NT2/D1 (cell line): ENCODE data around the gene FBH1.
"Not testable (repeated sequence)": the region's sequence is repeated elsewhere in the genome, so short reads cannot be mapped to it uniquely, and the experiment has no call there.

Experiments used
- DNase-seq: peaks from one replicate; pipeline ENCODE4 v3.0.0-alpha.2; 2011; ENCODE audit warnings: low read depth, low spot score
- H3K27me3 ChIP-seq: 2 replicates; pipeline ENCODE4 v1.6.0; 2011; ENCODE audit warnings: mild to moderate bottlenecking; ENCODE audit not compliant: insufficient read length, insufficient read depth
- H3K36me3 ChIP-seq: 2 replicates; pipeline ENCODE4 v1.6.1; 2011; ENCODE audit warnings: mild to moderate bottlenecking, low read length, mixed read lengths; ENCODE audit not compliant: insufficient read depth, insufficient read length
- H3K4me1 ChIP-seq: 2 replicates; pipeline ENCODE4 v1.5.1; 2011; ENCODE audit not compliant: insufficient read depth, insufficient read length
- H3K4me3 ChIP-seq: 2 replicates; pipeline ENCODE4 v1.5.1; 2011; ENCODE audit warnings: low read depth; ENCODE audit not compliant: insufficient read length
- H3K9ac ChIP-seq: 2 replicates; pipeline ENCODE4 v1.6.0; 2011; ENCODE audit warnings: low read depth; ENCODE audit not compliant: insufficient read length
- H3K9me3 ChIP-seq: 2 replicates; pipeline ENCODE4 v1.5.1; 2011; ENCODE audit warnings: mild to moderate bottlenecking, low read length; ENCODE audit not compliant: insufficient read depth
- SUZ12 ChIP-seq: IDR thresholded peaks from 2 replicates; pipeline ENCODE4 v1.6.1; 2011; ENCODE audit not compliant: insufficient read length, insufficient read depth; ENCODE audit errors: extremely low read depth
- YY1 ChIP-seq: IDR thresholded peaks from 2 replicates; pipeline ENCODE4 v1.6.1; 2011; ENCODE audit not compliant: insufficient read length, insufficient read depth
- ZNF274 ChIP-seq: IDR thresholded peaks from 2 replicates; pipeline ENCODE4 v1.6.1; 2011; ENCODE audit warnings: mild to moderate bottlenecking, low read depth, low read length

FBH1 gene

DNA sequence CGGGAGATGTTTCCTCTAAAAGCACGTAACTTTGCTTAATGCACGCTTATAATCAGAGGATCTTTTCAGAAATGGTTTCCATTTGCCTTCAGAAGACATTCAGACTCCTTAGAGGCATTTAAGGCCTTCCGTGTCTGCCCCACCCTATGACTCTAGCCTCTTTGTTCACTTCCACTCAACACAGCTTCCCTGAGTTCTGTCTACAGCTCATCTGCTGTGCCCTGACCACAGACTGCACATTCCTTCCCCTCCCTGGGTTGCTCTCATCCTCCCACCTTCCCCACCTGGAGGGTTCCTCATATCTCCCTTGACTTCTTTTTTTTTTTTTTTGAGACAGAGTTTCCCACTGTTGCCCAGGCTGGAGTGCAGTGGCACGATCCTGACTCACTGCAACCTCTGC, 16.6 kb downstream of the FBH1 start:
- Histone ChIP-seq H3K4me3 (no peak overlapping the region), H3K36me3 (peaks cover 52% of the 10 kb centered on the region), H3K9me3 (no peaks in the 10 kb centered on the region), H3K9ac (no peak overlapping the region), H3K4me1 (no peaks in the 10 kb centered on the region), H3K27me3 (no peaks in the 10 kb centered on the region)
- no peak for DNase-seq
- TF ChIP-seq ZNF274: no peak
- no peak for TF ChIP-seq YY1
- TF ChIP-seq SUZ12: no peak

DNA sequence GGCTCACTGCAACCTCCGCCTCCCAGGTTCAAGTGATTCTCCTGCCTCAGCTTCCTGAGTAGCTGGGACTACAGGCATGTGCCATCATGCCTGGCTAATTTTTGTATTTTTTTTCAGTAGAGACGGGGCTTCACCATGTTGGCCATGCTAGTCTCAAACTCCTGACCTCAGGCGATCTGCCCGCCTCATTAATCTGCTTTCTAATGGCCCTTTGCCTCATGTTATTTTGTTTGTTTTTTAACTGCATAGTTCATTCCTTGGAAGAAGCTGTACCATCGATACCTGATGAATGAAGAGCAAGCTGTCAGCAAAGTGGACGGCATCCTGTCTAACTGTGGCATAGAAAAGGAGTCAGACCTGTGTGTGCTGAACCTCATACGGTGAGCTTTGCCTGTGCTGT, 18.6 kb downstream of the FBH1 start:
- H3K9me3 ChIP-seq, H3K4me3 ChIP-seq, DNase-seq, H3K27me3 ChIP-seq, H3K9ac ChIP-seq, H3K4me1 ChIP-seq: not testable (repeated sequence)
- H3K36me3 ChIP-seq: peaks cover 67% of the 10 kb centered on the region

DNA sequence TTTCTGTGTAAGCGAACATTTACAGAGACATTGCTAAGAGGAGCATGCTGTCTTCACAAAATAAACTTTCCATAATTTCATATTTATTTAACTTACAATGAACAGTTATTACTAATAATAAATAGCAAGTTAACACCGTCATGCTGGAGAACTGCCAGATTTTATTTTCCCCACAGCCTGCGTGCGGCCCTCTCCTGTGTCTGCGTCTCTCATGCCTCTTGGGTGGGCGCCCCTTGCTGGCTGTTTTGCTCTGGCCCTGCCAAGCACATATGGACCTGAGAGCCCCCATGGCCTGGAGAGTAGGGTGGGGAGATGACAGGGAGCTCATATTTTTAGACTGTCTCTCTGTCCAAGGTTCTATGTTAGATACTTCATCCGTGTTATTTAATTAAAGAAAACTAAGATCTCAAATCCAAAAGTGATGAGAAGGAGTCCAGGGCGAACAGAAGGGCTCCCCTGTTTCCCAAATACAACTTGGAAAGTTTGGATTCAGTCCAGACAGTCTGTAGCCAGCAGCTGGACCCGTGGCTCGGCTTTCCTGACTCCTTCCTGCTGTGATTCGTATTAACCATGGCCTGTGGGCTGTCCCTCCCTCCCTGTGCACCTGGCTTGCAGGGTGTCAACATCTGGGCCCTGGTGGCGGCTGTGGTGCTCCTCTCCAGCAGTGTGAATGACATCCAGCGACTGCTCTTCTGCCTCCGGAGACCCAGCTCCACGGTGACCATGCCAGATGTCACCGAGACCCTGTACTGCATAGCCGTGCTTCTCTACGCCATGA, 20.5 kb downstream of the FBH1 start:
- H3K27me3 ChIP-seq: no peaks in the 10 kb centered on the region
- H3K4me3 ChIP-seq: no peak overlapping the region
- no peaks in the 10 kb centered on the region for H3K9me3 ChIP-seq
- DNase-seq: no peak
- no peak overlapping the region for H3K9ac ChIP-seq
- TF ChIP-seq ZNF274: no peak
- no peak for TF ChIP-seq SUZ12
- no peak for TF ChIP-seq YY1
- no peaks in the 10 kb centered on the region for H3K4me1 ChIP-seq
- peaks cover 79% of the 10 kb centered on the region for H3K36me3 ChIP-seq

DNA sequence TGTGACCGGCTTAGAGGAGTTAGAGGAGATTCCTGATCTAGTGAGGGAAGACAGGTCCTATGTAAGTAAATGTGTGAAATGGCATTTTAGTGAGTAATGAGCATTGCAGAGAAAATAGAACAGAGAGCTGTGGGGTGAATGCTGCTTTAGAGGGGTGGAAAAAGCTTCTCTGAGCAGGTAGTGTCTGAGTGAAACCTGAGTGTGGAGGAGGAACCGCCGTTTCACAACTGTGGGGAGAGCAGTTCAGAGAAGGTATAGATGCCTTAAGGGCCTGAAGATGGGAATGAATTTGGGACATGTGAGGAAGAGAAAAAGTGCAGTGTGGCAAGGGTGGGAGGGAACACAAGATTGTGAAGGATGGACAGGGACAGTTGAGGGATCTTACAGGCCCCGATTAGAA, 21.6 kb downstream of the FBH1 start:
- H3K27me3 ChIP-seq: no peaks in the 10 kb centered on the region
- no peak overlapping the region for H3K4me3 ChIP-seq
- TF ChIP-seq SUZ12 (no peak), YY1 (no peak), ZNF274 (no peak)
- H3K9me3 ChIP-seq: no peaks in the 10 kb centered on the region
- peaks cover 78% of the 10 kb centered on the region for H3K36me3 ChIP-seq
- no peak for DNase-seq
- H3K9ac ChIP-seq: no peak overlapping the region
- no peaks in the 10 kb centered on the region for H3K4me1 ChIP-seq

DNA sequence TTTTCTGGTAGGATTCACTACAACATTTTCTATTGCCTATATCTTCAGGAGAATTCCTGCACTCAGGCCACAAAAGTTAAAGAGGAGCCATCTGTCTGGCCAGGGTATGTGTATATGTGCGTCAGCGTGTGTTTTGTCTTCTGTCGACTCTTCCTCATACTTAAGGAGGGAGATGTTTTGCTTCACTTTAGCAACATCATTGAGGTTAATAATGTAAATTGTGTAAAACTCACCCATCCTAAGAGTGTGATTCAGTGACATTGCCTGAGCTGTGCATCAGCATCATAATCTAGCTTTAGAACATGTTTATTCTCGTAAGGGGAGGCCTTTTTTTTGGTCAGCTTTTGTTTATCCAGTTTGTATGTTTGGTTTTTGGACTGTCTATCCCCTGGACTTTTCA, 23.7 kb downstream of the FBH1 start:
- H3K36me3 ChIP-seq: peaks cover 94% of the 10 kb centered on the region
- TF ChIP-seq ZNF274 (no peak), SUZ12 (no peak), YY1 (no peak)
- H3K27me3 ChIP-seq: no peaks in the 10 kb centered on the region
- no peak overlapping the region for H3K9ac ChIP-seq
- DNase-seq: no peak
- H3K4me3 ChIP-seq: no peak overlapping the region
- no peaks in the 10 kb centered on the region for H3K4me1 ChIP-seq
- H3K9me3 ChIP-seq: no peaks in the 10 kb centered on the region

DNA sequence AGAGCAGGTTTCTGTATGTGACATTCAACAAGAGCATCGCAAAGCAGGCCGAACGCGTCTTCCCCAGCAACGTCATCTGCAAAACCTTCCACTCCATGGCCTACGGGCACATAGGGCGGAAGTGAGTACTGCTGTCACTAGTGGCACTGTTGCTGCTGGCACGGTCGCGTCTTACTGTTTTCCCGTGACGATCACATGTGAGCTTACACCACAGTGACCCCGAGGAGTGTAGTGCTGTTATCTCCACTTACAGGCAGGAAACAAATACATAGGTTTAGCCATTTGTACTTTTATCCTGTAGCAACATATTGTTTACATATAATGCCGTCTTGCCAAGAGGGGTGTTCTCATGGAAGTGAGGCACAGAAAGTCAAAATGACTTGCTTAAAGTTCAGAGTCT, 25.4 kb downstream of the FBH1 start:
- H3K36me3 ChIP-seq: peaks cover 89% of the 10 kb centered on the region

DNA sequence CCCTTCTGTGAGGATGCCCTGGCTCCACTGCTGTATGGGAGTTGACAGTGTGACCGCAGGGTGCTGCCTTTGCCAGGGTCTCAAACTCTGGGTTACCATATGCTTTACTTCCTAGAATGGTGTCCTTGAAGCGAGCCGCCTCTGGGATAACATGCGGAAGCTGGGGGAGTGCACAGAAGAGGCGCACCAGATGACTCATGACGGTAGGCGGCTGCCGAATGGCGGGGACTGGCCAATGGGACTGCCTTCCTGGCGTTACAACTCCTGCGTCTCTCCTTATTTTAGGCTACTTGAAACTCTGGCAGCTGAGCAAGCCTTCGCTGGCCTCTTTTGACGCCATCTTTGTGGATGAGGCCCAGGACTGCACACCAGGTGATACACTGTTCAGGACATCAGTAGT, 27.3 kb downstream of the FBH1 start:
- DNase-seq: no peak
- Histone ChIP-seq H3K9me3 (no peaks in the 10 kb centered on the region), H3K4me3 (no peak overlapping the region), H3K36me3 (peaks cover 93% of the 10 kb centered on the region), H3K4me1 (no peaks in the 10 kb centered on the region), H3K9ac (no peak overlapping the region), H3K27me3 (no peaks in the 10 kb centered on the region)
- TF ChIP-seq YY1 (no peak), SUZ12 (no peak), ZNF274 (no peak)

More for the DNA sequence above, 25.4 kb downstream of the FBH1 start:
- no peak overlapping the region for H3K4me3 ChIP-seq
- no peaks in the 10 kb centered on the region for H3K4me1 ChIP-seq
- no peak for DNase-seq
- no peak overlapping the region for H3K9ac ChIP-seq
- no peaks in the 10 kb centered on the region for H3K27me3 ChIP-seq
- no peaks in the 10 kb centered on the region for H3K9me3 ChIP-seq
- TF ChIP-seq YY1 (no peak), SUZ12 (no peak), ZNF274 (no peak)

DNA sequence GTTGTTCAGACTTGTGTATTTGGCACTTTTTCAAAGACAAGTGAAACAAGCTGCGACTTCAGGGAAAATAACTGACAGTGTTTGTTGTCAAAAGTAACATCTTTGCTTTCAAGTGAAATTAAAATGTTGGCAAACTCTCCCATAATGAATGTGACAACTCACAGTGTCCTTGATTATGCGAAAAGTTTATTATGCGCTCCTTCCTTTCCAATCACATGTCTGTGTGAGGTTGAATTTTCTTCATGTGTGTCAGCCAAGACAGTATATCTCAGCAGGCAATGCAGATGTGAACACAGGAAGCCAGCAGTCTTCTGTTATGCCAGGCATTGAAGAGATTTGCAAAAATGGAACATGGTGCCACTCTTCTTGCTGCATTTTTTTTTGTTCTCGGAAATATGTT, 28.7 kb downstream of the FBH1 start:
- no peak overlapping the region for H3K4me3 ChIP-seq
- no peak for DNase-seq
- H3K4me1 ChIP-seq: no peaks in the 10 kb centered on the region
- no peak overlapping the region for H3K9ac ChIP-seq
- H3K36me3 ChIP-seq: peaks cover 92% of the 10 kb centered on the region
- H3K27me3 ChIP-seq: no peaks in the 10 kb centered on the region
- no peaks in the 10 kb centered on the region for H3K9me3 ChIP-seq
- no peak for TF ChIP-seq YY1
- no peak for TF ChIP-seq SUZ12
- TF ChIP-seq ZNF274: no peak
